HG03442 (cell line): ENCODE results near the gene BEAN1.

Experiments used
- ATAC-seq: cut with Tn5 transposase; IDR thresholded peaks from one replicate; pipeline ENCODE4 v1.9.1; 2021; ENCODE audit warnings: mild to moderate bottlenecking, moderate library complexity; ENCODE audit not compliant: unreplicated experiment

BEAN1 gene, protein sequence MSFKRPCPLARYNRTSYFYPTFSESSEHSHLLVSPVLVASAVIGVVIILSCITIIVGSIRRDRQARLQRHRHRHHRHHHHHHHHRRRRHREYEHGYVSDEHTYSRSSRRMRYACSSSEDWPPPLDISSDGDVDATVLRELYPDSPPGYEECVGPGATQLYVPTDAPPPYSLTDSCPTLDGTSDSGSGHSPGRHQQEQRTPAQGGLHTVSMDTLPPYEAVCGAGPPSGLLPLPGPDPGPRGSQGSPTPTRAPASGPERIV

DNA sequence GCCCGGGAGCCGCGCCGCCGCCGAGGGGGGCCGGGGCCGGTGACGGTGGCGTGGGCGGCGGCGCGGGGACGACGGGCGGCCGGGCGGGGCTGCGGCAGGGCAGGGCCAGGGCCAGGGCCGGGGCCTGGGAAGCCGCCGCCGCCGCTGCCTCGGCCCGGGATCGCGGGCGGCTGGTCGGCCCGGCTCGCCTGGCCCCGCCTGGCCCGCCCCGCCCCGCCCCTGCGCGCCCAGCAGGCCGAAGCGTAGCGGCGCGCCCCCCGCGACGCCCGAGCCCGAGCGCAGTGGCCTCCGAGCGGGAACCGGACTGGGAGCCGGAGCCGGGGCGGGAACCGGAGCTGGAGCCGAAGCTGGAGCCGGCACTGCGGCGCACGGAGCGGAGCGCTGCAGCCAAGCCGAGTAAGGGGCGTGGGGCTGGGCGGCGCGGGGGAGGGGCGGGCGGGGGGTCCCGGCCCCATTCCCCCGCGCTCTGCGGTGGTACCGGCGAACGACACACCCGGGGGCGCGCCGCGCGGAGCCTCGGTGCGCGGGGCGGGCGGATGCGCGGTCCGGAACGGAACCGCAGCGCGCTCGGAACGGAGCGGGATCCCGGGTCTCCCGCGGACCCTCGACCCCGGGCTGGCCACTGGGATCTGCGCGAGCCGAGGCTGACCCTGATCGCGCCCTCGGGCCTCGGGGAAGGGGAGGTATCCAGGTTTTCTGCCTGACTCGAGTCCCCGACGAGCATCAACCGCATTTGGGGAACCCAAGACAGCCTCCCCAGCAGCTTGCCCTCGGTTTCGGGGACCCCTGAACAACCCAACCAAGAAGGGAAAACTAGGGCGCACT is at the start of gene BEAN1:
Gene BEAN1 (plus strand): TSS at position 260 of the 825 bp plus-strand sequence. CDS start 10,382 bp downstream, outside the sequence.
- no peak for ATAC-seq

DNA sequence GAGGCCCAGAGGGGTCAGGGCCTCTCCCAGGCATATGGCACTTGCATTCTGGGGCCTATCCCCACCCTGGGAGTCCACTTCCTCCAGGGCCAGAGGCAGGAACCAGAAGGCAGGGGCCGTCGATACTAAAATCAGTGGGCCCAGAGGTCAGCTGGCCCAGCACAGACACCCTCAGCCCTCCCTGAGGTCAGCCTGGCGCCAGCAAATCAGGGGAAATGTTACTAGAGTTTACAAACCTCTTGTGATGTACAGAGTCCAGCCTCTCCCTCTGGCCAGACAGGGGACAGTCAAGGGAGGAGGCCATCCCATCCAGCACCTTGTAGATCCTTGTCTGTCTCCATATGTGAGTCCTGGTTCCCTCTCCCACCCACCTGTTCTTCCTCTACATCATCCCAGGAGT is 49.8 kb upstream of the BEAN1 start:
- no peak for ATAC-seq

DNA sequence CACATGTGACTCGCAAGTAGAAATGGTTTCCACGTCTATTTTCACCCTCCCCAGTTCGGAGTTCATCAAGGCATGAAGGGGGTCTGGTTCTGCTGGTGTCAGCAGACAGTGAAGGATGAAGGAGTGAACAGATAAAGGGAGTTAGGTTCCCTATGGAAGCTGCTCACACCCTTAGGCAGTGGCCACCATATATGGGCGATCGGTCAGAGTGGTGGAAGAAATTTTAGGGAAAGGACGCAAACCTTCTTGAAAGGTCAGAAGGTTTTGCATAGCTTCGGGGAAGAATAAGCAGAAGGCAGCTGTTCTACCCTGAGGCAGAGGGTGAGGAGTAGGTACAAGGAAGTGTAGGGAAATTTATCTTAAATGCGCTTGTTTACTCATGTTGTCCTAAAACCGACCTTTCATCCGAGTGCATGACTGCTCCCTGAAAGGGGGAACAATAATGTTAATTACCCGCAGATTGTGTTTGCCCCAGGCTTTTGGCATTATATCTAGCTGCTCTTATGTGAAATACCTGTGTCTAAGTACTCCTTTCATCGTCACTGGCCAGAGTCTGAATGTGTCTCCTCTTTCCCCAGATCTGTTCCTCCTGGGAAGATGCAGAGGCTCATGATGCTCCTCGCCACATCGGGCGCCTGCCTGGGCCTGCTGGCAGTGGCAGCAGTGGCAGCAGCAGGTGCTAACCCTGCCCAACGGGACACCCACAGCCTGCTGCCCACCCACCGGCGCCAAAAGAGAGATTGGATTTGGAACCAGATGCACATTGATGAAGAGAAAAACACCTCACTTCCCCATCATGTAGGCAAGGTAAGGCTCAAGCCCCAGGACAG is 48.1 kb upstream of the BEAN1 start:
- no peak for ATAC-seq

DNA sequence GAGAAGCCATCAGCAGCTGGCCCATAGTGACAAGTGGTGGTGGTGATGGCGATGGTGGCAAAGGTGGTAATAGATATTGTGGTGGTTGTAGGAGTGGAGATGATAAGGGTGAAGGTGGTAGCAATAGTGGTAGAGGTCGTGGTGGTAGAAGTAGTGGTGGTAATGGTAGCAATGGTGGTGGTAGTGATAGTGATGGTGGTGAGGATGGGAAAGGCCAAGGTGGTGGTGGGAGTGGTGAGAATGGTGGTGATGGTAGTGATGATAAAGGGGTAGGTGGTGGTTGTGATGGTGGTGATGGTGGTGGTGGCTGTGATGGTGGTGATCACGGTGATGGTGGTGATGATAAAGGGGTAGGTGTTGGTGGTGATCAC is 47.5 kb upstream of the BEAN1 start:
- ATAC-seq: no peak

DNA sequence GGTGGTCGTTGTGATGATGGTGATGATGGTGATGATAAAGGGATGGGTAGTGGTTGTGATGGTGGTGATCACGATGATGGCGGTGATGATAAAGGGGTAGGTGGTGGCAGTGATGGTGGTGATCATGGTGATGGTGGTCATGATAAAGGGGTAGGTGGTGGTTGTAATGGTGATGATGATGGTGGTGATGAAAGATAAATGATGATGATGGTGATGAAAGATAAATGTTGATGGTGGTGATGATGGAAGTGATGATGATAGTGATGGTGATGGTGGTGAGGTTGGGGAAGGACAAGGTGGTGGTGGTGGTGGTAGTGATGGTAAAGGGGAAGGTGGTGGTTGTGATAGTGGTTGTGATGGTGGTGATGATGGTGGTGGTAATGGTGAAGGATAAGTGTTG is 46.7 kb upstream of the BEAN1 start:
- no peak for ATAC-seq

DNA sequence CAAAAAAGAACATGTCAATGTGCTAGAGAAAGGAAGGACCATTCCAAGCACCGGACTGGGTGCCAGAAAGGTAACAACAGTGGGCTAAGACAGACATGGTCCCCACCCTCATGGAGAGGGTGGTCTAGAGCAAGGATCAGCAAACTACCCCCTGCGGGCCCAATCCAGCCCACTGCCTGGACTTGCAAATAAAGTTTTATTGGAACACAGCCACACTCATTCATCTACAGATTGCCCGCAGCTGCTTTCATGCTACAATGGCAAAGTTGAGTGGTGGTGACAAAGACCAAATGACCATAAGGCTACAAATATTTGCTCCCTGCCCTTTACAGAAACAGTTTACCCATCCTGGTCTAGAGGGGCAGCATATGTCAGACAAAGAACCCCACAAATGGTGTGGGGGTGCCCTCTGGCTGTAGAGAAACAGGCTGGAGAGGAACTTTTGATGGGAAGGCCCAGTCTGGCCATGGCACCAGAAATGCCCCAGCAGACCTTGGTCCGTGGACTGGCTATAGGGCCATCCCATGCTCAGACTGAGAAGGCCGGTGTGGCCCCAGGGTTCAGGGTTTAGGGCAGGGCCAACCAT is 45.4 kb upstream of the BEAN1 start:
- no peak for ATAC-seq

DNA sequence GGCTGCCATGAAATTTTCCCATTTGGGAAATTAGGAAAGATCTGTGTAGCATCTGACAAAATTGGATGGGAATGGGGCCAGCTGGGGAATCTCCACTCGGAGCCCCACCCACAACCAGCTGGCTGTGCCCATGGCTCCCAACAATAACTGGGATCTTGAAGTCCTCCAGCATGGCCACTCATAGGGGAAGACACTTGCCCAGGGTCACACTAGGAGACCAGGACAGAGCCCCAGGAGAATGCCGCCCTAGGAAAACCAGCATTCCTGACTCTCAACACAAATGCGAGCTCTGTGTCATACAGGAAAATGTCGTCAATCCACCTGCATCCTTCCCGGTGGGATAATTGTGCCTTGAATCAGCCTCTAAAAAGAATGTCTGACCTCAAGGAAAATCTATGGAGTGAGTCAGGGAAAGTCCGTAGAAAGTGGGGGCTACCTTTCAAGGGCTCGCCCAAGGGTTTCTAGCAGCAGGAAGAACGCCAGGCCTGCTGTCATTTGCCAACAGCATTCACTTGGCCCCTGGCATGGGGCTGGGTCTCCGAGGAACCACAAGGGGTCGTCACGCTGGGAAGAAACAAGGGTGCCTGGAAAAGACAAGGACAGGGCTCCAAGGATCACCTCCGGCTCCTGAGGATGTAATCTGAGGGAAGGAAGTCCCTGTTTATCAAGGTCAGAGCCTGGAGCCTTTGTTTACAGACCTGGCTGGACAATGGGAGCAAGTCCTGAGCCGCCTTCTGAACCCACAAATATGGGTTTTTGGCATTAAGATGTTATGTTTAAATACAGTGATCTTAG is 44.7 kb upstream of the BEAN1 start:
- no peak for ATAC-seq

DNA sequence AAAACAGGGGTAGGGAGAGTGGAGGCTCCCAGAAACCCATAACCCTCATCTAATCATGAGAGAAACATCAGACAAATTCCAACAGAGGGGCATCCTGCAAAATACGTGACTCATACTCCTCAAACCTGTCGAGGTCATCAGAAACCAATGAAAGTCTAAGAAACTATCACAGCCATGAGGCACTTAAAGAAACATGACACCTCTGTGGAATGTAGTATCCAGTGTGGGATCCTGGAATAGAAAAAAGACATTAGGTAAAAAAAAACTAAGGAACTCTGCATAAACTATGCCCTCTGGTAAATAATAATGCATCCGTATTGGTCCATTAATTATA is 44.2 kb upstream of the BEAN1 start:
- ATAC-seq: no peak

DNA sequence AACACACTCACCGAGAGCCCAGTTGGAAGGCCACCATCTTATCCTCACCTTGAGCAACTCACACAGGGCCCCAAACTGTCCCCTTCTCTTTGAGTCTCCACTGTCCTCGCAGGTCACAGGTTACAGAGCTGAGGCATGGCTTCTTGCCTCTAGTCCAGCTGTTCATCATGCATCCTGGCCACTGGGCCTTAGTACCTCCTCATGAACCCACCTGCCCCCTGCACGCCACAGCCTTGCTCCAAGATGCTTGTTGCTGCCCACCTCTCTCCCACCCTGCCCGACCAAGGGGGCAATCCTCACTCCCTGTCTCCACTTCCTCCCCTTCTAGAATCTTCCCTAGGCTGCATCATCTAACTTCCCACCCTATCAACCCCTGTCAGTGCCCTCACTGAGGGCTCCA is 43.5 kb upstream of the BEAN1 start:
- no peak for ATAC-seq

DNA sequence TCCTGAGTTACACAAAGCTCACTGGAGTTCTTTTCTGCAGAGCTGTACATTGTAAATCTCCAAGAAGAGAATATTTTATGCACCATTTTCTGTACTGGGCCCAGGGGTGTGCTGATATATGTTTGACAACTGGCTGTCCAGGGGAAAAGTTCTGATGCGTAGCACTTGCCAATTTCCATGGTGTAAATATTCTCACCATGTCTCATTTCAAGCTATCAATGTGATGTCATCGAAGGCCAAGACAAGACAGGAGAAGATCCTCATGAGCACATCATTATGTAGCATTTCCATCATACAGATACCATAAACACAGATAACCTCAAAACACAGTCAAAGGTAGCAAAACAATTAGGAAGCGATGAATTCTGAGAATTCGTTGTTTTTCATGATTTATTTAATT is 41.7 kb upstream of the BEAN1 start:
- no peak for ATAC-seq

DNA sequence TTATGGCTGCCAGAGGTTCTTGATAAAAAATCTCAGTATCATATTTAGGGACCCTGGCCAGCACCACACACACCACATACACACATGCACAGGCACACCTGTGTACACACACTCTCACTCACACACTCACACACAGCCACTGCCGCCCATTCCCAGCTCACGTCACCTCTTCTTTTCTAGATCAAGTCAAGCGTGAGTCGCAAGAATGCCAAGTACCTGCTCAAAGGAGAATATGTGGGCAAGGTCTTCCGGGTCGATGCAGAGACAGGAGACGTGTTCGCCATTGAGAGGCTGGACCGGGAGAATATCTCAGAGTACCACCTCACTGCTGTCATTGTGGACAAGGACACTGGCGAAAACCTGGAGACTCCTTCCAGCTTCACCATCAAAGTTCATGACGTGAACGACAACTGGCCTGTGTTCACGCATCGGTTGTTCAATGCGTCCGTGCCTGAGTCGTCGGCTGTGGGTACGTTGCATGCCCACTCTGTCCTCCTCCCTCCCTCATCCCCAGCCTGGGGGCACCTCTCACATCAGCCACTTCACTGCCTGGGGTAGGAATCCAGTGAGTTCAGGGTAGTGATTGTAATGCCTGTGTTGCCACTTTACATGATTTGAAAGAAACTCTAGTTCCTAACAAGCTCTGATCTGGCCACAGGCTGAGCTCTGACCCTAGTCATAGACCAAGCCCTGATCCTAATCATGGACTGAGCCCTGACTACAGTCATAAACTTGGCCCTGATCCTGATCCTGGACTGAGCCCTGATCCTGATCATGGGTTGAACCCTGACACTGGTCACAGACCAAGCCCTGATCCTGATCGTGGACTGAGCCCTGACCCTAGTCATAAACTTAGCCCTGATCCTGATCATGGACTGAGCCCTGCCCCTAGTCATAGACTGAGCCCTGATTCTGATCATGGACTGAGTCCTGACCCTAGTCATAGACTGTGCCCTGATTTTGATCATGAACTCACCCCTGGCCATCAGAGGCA is 40.2 kb upstream of the BEAN1 start:
- ATAC-seq: no peak

DNA sequence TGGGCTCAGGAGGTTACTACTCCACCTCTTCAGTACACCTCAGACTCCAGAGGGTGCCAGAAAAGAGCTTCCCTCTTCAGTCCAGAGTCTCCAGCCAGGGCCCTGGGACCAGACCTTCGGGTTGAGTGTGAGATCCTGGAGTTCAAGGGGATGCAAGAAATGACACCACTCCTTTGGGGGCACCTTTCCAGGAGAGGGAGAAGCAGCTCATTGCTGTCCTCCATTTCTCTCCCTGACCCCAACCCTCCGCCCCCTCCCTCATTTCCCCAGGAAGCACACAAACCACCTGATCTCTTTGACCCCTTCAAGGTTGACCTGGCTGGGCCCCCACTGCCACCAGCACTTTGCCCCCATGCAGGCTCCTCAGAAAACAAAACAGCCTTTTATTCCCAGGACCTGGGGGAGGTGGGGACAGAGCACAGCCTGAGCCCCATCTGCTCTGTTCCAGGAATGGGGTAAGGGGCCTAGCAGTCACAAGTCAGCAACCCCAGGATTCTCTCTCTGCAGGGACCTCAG is 39.2 kb upstream of the BEAN1 start:
- no peak for ATAC-seq

DNA sequence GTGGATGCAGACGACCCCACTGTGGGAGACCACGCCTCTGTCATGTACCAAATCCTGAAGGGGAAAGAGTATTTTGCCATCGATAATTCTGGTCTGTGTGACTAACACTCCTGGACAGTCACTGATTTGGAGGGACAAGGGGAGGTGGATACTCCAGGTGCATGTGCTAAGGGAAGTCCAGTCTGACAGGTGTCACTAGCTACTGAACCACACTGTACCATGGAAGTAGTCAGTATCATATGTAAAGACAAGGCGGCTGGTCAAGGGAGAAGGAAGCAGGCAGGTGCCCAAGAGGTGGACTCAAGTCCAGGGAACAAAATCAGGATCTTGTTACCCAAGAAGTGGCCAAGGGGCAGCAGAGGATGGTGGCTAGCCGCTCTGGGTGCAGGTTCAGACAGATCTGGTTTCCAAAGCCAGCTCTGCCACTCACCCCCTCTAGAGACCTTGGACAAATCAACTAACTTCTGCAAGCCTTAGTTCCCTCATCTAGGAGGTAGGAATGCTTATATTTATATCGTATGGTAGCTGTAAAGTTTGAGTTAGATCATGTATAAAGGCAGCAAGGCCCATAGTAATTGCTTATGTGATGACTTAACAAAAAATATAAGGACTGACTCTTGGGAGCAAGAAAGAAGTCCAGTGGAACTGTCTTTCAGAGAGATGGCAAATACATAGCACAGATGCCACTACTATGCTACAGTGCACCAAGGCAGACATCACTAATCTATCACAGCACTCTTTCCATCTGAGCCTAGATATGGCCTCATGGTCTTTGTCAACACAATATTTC is 38.5 kb upstream of the BEAN1 start:
- no peak for ATAC-seq

DNA sequence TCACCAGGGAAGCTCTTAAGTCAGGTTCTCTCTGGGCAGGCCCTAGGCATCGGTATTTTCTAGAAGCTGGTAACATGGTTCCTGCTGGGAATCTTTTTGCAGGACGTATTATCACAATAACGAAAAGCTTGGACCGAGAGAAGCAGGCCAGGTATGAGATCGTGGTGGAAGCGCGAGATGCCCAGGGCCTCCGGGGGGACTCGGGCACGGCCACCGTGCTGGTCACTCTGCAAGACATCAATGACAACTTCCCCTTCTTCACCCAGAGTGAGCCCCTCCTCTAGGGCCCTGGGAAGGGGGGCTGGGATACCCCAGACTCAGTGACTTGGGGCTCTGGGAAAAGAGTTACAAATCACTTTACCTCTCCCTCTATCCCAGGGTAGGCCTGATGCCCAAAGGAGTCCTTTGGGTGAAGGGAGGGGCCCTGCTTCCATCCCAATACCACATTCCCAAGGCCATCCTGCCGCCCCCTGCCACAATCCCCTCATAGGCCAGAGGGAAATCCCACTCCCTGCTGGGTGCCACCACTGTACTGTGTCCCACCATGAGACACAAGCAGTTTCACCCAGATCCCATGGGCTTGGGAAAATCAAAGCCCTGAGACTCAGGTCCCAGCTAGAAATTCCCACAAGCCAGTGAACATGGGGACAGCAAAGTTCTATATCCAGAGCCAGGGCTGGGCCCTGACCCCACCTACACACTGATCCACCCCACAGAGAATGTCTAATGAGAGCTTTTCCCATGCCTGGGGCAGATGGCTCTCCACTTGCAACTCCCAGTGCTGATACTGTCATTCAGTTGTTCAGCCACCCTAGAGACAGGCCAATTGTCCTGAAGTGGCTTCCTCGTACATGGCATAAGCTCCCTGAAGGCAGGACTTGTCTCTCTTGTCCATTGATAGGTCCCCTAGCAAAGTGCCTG is 37.6 kb upstream of the BEAN1 start:
- no peak for ATAC-seq

DNA sequence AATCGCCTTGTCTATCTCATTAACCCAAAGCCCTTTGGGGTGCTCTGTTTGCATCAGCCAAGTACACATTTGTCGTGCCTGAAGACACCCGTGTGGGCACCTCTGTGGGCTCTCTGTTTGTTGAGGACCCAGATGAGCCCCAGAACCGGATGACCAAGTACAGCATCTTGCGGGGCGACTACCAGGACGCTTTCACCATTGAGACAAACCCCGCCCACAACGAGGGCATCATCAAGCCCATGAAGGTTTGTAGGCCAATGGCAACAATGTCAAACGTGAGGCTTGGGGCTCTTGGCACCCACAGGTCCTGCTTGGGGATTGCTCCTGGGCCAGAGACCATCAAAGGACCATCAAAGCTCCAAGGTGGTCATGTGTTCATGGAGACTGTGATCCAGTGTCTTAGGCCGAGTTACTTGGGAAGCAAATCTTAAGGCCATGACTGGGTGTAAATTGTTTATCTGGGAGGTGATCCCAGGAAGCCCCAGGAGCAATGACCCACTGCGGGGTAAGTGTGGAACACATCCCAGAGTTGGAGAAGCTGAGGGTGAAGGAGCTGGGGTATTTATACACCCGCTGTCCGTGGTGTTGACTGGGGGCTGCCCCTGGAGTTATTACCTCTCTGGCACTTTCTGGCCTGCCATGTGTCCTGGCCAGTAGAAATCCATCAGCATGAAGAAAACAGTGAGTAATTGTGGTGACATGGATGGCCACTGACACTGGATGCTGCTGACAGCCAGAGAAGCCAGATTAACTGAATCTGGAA is 36.6 kb upstream of the BEAN1 start:
- no peak for ATAC-seq
